Measurements from ENCODE around the gene FOS.

FOS gene

GRCh38 chr14:75268633-75269550 is 9.7 kb upstream of the FOS start:
- no peak overlapping the region for H3K4me3 ChIP-seq (ENCODE audit: low read length)
- no peak for DNase-seq (ENCODE audit: low read depth)
- TF ChIP-seq CTCF (conservative IDR thresholded peaks at IDR 0.05; ENCODE audit: low read length), result no peak

- no peak overlapping the region for H3K4me3 ChIP-seq (ENCODE audit: low read length)
- DNase-seq (ENCODE audit: low read depth), result no peak
- TF ChIP-seq CTCF (conservative IDR thresholded peaks at IDR 0.05; ENCODE audit: low read length), result no peak
These were observed 7.1 kb upstream of the FOS start for GRCh38 chr14:75271514-75271913.

- TF ChIP-seq CTCF (conservative IDR thresholded peaks at IDR 0.05; ENCODE audit: low read length), result no peak
- no peak overlapping the region for H3K4me3 ChIP-seq (ENCODE audit: low read length)
- peak; percentile 91 for DNase-seq (ENCODE audit: low read depth)
These were observed 5.2 kb upstream of the FOS start for GRCh38 chr14:75273272-75274049.

GRCh38 chr14:75274050-75274898 is 4.4 kb upstream of the FOS start:
- no peak overlapping the region for H3K4me3 ChIP-seq (ENCODE audit: low read length)
- DNase-seq (ENCODE audit: low read depth), result no peak
- TF ChIP-seq CTCF (conservative IDR thresholded peaks at IDR 0.05; ENCODE audit: low read length), result no peak

GRCh38 chr14:75274899-75275569 is 3.6 kb upstream of the FOS start:
- no peak for TF ChIP-seq CTCF (conservative IDR thresholded peaks at IDR 0.05; ENCODE audit: low read length)
- no peak for DNase-seq (ENCODE audit: low read depth)
- H3K4me3 ChIP-seq (ENCODE audit: low read length), result no peak overlapping the region

GRCh38 chr14:75275598-75275997 is 3.0 kb upstream of the FOS start:
- TF ChIP-seq CTCF (conservative IDR thresholded peaks at IDR 0.05; ENCODE audit: low read length), result no peak
- DNase-seq (ENCODE audit: low read depth), result no peak

More at GRCh38 chr14:75275598-75275997, 3.0 kb upstream of the FOS start:
- no peak overlapping the region for H3K4me3 ChIP-seq (ENCODE audit: low read length)

Data from AG10803 (cell line).